ENCODE data around the gene TBC1D9B. TPM values are rescaled to one million over a fixed set of nuclear protein-coding genes. Genes with fewer than 3 reads are reported as not detected.

TBC1D9B gene
- total RNA-seq, 1 donor from 2014 or later = 125 TPM

GRCh38 chr5:179820483-179821297 lies 87.0 kb downstream of the TBC1D9B start, which contains the start of gene SQSTM1:
Gene SQSTM1 (plus strand): TSS chr5:179820905. CDS start chr5:179820937, 32 bp downstream.
- no peaks in the 10 kb centered on the region for H3K9me3 ChIP-seq
- peak within 1 kb of the TSS; percentile 85 to 99 for H3K4me3 ChIP-seq
- TF ChIP-seq POLR2AphosphoS5 (IDR thresholded peaks at IDR 0.05; ENCODE audit: insufficient read depth in 1 of 2, low read depth in 1 of 2) = peak; percentile 9 to 90
- TF ChIP-seq CTCF (IDR thresholded peaks at IDR 0.05) = no peak
- peak; percentile 42 to 97 for TF ChIP-seq POLR2A (IDR thresholded peaks at IDR 0.05)
- peak within 1 kb of the TSS; percentile 99 for H3K27ac ChIP-seq
- H3K4me1 ChIP-seq = peaks cover 79% of the 10 kb centered on the region
- H3K36me3 ChIP-seq = peaks cover 0 to 34% of the 10 kb centered on the region in 2 donors
- no peak for DNase-seq (ENCODE audit: extremely low spot score in 2 of 2)
- H3K27me3 ChIP-seq = no peaks in the 10 kb centered on the region
- intact Hi-C loops (cut with DNase I) = loop anchor here (2.0 kb wide), 1 partner anchor 14 kb away; the partner anchor contains the start of gene MGAT4B

GRCh38 chr5:179820127-179820482 lies 87.6 kb downstream of the TBC1D9B start:
- TF ChIP-seq POLR2A (IDR thresholded peaks at IDR 0.05) (no peak), CTCF (IDR thresholded peaks at IDR 0.05) (no peak), POLR2AphosphoS5 (IDR thresholded peaks at IDR 0.05; ENCODE audit: insufficient read depth in 1 of 2, low read depth in 1 of 2) (no peak)
- no peaks in the 10 kb centered on the region for H3K9me3 ChIP-seq
- peaks cover 0 to 28% of the 10 kb centered on the region in 2 donors for H3K36me3 ChIP-seq
- intact Hi-C loops (cut with DNase I) = loop anchor here (2.0 kb wide), 1 partner anchor 13 kb away; the partner anchor contains the start of gene MGAT4B
- no peaks in the 10 kb centered on the region for H3K27me3 ChIP-seq
- H3K4me1 ChIP-seq = peaks cover 73% of the 10 kb centered on the region
- DNase-seq (ENCODE audit: extremely low spot score in 2 of 2) = no peak
- H3K4me3 ChIP-seq = peak overlapping the region; percentile 85 to 99
- H3K27ac ChIP-seq = peak overlapping the region; percentile 99

- peaks cover 67% of the 10 kb centered on the region for H3K4me1 ChIP-seq
- no peak for DNase-seq (ENCODE audit: extremely low spot score in 2 of 2)
- intact Hi-C loops (cut with DNase I) = loop anchor here (2.0 kb wide), 1 partner anchor 13 kb away; the partner anchor contains the start of gene MGAT4B
These were observed 88.2 kb downstream of the TBC1D9B start for GRCh38 chr5:179819296-179820126.

GRCh38 chr5:179818746-179819295 lies 88.9 kb downstream of the TBC1D9B start:
- Histone ChIP-seq H3K9me3 (no peaks in the 10 kb centered on the region), H3K27me3 (no peaks in the 10 kb centered on the region), H3K27ac (peak overlapping the region; percentile 99), H3K4me3 (peak overlapping the region; percentile 85 to 99), H3K4me1 (peaks cover 60% of the 10 kb centered on the region), H3K36me3 (peaks cover 0 to 15% of the 10 kb centered on the region in 2 donors)
- TF ChIP-seq POLR2A (IDR thresholded peaks at IDR 0.05) (peak in 1 of 2 donors; percentile 62), CTCF (IDR thresholded peaks at IDR 0.05) (peak in 1 of 3 experiments; percentile 4), POLR2AphosphoS5 (IDR thresholded peaks at IDR 0.05; ENCODE audit: insufficient read depth in 1 of 2, low read depth in 1 of 2) (peak; percentile 97 to 99)
- peak in 1 of 2 donors; percentile 98 for DNase-seq (ENCODE audit: extremely low spot score in 2 of 2)
- intact Hi-C loops (cut with DNase I) = no loop called here

More at GRCh38 chr5:179819296-179820126, 88.2 kb downstream of the TBC1D9B start:
- no peaks in the 10 kb centered on the region for H3K9me3 ChIP-seq
- TF ChIP-seq POLR2A (IDR thresholded peaks at IDR 0.05) = no peak
- no peak for TF ChIP-seq CTCF (IDR thresholded peaks at IDR 0.05)
- TF ChIP-seq POLR2AphosphoS5 (IDR thresholded peaks at IDR 0.05; ENCODE audit: insufficient read depth in 1 of 2, low read depth in 1 of 2) = no peak
- H3K27me3 ChIP-seq = no peaks in the 10 kb centered on the region
- peak overlapping the region; percentile 99 for H3K27ac ChIP-seq
- peak overlapping the region; percentile 85 to 99 for H3K4me3 ChIP-seq
- peaks cover 0 to 22% of the 10 kb centered on the region in 2 donors for H3K36me3 ChIP-seq

Data from vagina (tissue), 2 donors.